ENCODE data around the gene MAMSTR.

MAMSTR gene

DNA sequence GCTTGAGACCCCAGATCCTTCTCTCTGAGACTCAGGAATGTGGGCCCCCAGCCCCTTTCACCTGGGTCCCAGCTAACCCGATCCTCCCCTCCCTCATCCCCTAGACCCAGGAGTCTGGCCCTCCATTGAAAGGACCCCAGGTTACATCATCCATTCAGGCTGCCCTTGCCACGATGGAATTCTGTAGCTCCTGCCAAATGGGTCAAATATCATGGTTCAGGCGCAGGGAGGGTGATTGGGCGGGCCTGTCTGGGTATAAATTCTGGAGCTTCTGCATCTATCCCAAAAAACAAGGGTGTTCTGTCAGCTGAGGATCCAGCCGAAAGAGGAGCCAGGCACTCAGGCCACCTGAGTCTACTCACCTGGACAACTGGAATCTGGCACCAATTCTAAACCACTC, 36.3 kb upstream of the MAMSTR start:
- H3K27me3 ChIP-seq (ENCODE audit: insufficient read depth, low read depth), result peaks cover 51% of the 10 kb centered on the region
- H2AFZ ChIP-seq (ENCODE audit: low read depth), result no peak overlapping the region
- TF ChIP-seq, protein P1, sequence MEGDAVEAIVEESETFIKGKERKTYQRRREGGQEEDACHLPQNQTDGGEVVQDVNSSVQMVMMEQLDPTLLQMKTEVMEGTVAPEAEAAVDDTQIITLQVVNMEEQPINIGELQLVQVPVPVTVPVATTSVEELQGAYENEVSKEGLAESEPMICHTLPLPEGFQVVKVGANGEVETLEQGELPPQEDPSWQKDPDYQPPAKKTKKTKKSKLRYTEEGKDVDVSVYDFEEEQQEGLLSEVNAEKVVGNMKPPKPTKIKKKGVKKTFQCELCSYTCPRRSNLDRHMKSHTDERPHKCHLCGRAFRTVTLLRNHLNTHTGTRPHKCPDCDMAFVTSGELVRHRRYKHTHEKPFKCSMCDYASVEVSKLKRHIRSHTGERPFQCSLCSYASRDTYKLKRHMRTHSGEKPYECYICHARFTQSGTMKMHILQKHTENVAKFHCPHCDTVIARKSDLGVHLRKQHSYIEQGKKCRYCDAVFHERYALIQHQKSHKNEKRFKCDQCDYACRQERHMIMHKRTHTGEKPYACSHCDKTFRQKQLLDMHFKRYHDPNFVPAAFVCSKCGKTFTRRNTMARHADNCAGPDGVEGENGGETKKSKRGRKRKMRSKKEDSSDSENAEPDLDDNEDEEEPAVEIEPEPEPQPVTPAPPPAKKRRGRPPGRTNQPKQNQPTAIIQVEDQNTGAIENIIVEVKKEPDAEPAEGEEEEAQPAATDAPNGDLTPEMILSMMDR (conservative IDR thresholded peaks at IDR 0.05; ENCODE audit: low read depth, low read length), result no peak
- no peak overlapping the region for H3K27ac ChIP-seq
- H3K9ac ChIP-seq, result no peak overlapping the region
- no peaks in the 10 kb centered on the region for H4K20me1 ChIP-seq (ENCODE audit: insufficient read depth)
- H3K4me1 ChIP-seq (ENCODE audit: low read depth, poor library complexity, severe bottlenecking), result peaks cover 14% of the 10 kb centered on the region
- no peaks in the 10 kb centered on the region for H3K79me2 ChIP-seq (ENCODE audit: insufficient read depth, low read depth)
- H3K4me3 ChIP-seq (IDR thresholded peaks at IDR 0.05; ENCODE audit: insufficient read depth, low read depth, low read length), result no peak overlapping the region
- no peak overlapping the region for H3K4me2 ChIP-seq
- H3K36me3 ChIP-seq (ENCODE audit: insufficient read depth), result no peaks in the 10 kb centered on the region

DNA sequence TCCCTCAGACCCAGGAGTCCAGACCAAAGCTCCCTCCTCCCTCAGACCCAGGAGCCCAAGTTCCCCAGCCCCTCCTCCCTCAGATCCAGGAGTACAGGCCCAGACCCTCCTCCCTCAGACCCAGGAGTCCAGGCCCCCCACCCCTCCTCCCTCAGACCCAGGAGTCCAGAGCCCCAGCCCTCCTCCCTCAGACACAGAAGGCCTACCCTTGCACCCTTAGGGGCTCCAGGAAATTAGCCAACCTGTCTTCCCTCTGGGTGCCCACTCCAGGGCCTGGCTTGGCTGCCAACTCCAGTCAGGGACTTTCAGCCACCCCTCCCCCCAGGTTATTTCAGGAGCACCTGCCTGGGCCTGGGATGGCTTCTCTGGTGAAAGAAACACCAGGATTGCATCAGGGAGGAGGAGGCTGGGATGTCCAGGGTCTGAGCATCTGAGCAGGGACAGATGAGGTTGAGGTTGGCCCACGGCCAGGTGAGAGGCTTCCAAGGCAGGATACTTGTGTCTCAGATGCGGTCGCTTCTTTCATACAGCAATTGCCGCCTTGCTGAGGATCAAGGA, 35.6 kb upstream of the MAMSTR start, which contains the start of gene FGF21:
Gene FGF21 (plus strand): TSS at position 441 of the 558 bp plus-strand sequence. CDS start 713 bp downstream, outside the sequence.
- Histone ChIP-seq H3K4me2 (no peak within 1 kb of the TSS), H2AFZ (ENCODE audit: low read depth) (no peak within 1 kb of the TSS)

DNA sequence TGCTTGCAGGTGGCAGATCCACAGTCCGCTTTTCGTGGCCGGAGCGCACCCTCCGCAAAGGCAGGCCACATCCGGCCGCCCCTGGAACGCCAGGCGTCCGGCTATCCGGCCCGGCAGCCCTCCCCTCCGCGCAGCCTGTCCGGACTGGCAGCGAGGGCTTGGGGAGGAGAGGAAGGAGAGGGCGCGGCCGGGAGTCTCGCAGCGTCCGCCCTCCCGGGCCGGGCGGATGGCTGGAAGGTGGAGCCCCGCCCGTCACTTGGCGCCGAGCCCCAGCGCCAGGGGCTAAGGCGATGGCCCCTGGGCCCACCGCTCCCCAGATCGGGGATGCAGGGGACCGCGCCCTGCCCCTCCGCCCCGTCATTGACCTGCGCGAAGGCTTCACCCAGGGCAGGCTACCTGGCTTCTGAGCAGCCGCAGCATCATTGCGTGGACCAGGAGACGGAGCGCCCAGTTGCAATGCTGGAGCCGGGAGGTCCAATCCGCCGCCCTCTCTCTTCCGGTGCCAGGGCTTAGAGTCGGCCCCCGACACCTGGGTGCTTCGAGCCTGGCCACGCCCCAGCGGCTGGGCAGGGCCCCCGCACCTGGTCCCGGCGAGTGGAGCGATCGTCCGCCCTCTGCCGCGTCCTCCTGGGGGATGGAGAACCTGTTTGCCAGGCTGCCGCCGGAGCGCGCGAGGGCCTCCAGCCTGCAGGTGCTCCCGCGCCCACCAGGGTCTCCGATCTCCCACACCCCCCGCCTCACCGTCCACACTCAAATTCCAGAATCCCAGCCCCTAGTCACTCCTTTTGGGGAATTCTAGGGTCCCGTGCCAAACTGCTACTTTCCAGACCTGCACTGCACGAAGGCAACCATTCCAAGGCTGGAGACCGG, 33.2 kb upstream of the MAMSTR start, which contains the start of gene FUT1:
Gene FUT1 (minus strand): TSS at position 146 of the 870 bp plus-strand sequence. CDS start 1,360 bp downstream, outside the sequence.
- Histone ChIP-seq H3K4me3 (IDR thresholded peaks at IDR 0.05; ENCODE audit: insufficient read depth, low read depth, low read length) (no peak within 1 kb of the TSS), H3K27ac (no peak within 1 kb of the TSS), H2AFZ (ENCODE audit: low read depth) (peak within 1 kb of the TSS; percentile 73)

More for the DNA sequence above, 35.6 kb upstream of the MAMSTR start, which contains the start of gene FGF21:
- H3K9ac ChIP-seq, result no peak within 1 kb of the TSS
- H3K79me2 ChIP-seq (ENCODE audit: insufficient read depth, low read depth), result no peaks in the 10 kb centered on the region
- no peaks in the 10 kb centered on the region for H3K36me3 ChIP-seq (ENCODE audit: insufficient read depth)
- no peaks in the 10 kb centered on the region for H4K20me1 ChIP-seq (ENCODE audit: insufficient read depth)
- TF ChIP-seq, protein P1 (conservative IDR thresholded peaks at IDR 0.05; ENCODE audit: low read depth, low read length), result no peak
- H3K4me1 ChIP-seq (ENCODE audit: low read depth, poor library complexity, severe bottlenecking), result peaks cover 14% of the 10 kb centered on the region
- H3K27ac ChIP-seq, result no peak within 1 kb of the TSS
- peaks cover 49% of the 10 kb centered on the region for H3K27me3 ChIP-seq (ENCODE audit: insufficient read depth, low read depth)
- no peak within 1 kb of the TSS for H3K4me3 ChIP-seq (IDR thresholded peaks at IDR 0.05; ENCODE audit: insufficient read depth, low read depth, low read length)

DNA sequence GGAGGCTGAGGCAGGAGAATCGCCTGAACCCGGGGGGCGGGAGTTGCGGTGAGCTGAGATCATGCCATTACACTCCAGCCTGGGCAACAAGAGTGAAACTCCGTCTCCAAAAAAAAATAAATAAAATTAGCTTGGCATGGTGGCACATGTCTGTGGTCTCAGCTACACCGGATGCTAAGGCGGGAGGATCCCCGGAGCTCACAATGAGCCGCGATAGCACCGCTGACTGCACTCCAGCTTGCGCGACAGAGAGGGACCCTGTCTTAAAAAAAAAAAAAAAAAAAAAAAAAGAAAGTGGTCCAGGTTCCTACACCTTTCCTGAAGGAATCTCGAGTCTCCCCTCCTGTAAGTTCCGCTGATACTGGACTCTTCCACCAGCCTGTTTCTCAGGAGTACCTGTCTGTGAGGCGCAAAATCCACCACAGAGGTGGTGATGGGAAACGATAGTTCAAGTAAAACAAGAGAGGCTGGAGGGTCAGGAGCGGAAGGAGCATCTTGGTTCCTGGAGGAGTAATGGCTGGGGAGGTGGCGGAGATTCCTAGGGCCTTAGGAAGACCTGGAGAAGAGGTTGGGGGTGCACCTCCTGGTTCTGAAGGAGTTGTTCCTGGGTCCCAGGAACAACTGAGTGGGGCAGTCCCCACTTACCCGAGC, 32.4 kb upstream of the MAMSTR start:
- Histone ChIP-seq H3K27me3 (ENCODE audit: insufficient read depth, low read depth) (peaks cover 54% of the 10 kb centered on the region), H3K9ac (no peak overlapping the region), H3K4me3 (IDR thresholded peaks at IDR 0.05; ENCODE audit: insufficient read depth, low read depth, low read length) (no peak overlapping the region), H4K20me1 (ENCODE audit: insufficient read depth) (no peaks in the 10 kb centered on the region), H3K4me2 (peak overlapping the region; percentile 66), H3K79me2 (ENCODE audit: insufficient read depth, low read depth) (no peaks in the 10 kb centered on the region), H3K4me1 (ENCODE audit: low read depth, poor library complexity, severe bottlenecking) (peaks cover 14% of the 10 kb centered on the region), H3K36me3 (ENCODE audit: insufficient read depth) (no peaks in the 10 kb centered on the region), H3K27ac (no peak overlapping the region), H2AFZ (ENCODE audit: low read depth) (peak overlapping the region; percentile 73; the same call in 1 of the 2 replicates)
- TF ChIP-seq, protein P1 (conservative IDR thresholded peaks at IDR 0.05; ENCODE audit: low read depth, low read length), result no peak

More for the DNA sequence above, 33.2 kb upstream of the MAMSTR start, which contains the start of gene FUT1:
- TF ChIP-seq, protein P1 (conservative IDR thresholded peaks at IDR 0.05; ENCODE audit: low read depth, low read length), result no peak
- H3K79me2 ChIP-seq (ENCODE audit: insufficient read depth, low read depth), result no peaks in the 10 kb centered on the region
- peak within 1 kb of the TSS; percentile 66 for H3K4me2 ChIP-seq
- H3K9ac ChIP-seq, result no peak within 1 kb of the TSS; the same call in 1 of the 2 replicates
- H3K4me1 ChIP-seq (ENCODE audit: low read depth, poor library complexity, severe bottlenecking), result peaks cover 14% of the 10 kb centered on the region
- H3K27me3 ChIP-seq (ENCODE audit: insufficient read depth, low read depth), result peaks cover 54% of the 10 kb centered on the region
- no peaks in the 10 kb centered on the region for H4K20me1 ChIP-seq (ENCODE audit: insufficient read depth)
- no peaks in the 10 kb centered on the region for H3K36me3 ChIP-seq (ENCODE audit: insufficient read depth)

Data from KMS-11 (cell line).